ENCODE measurements around the gene KDM3B.
"Not testable (repeated sequence)": the region's sequence is repeated elsewhere in the genome, so short reads cannot be mapped to it uniquely, and the experiment has no call there.

KDM3B gene

DNA sequence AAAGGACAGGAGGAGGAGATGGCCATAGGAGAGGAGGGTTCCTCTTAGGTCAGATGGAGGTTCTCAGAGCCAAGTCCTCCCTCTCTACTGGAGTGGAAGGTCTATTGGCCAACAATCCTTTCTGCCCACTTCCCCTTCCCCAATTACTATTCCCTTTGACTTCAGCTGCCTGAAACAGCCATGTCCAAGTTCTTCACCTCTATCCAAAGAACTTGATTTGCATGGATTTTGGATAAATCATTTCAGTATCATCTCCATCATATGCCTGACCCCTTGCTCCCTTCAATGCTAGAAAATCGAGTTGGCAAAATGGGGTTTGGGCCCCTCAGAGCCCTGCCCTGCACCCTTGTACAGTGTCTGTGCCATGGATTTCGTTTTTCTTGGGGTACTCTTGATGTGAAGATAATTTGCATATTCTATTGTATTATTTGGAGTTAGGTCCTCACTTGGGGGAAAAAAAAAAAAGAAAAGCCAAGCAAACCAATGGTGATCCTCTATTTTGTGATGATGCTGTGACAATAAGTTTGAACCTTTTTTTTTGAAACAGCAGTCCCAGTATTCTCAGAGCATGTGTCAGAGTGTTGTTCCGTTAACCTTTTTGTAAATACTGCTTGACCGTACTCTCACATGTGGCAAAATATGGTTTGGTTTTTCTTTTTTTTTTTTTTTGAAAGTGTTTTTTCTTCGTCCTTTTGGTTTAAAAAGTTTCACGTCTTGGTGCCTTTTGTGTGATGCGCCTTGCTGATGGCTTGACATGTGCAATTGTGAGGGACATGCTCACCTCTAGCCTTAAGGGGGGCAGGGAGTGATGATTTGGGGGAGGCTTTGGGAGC is 115.9 kb downstream of the KDM3B start:
- no peak for DNase-seq

DNA sequence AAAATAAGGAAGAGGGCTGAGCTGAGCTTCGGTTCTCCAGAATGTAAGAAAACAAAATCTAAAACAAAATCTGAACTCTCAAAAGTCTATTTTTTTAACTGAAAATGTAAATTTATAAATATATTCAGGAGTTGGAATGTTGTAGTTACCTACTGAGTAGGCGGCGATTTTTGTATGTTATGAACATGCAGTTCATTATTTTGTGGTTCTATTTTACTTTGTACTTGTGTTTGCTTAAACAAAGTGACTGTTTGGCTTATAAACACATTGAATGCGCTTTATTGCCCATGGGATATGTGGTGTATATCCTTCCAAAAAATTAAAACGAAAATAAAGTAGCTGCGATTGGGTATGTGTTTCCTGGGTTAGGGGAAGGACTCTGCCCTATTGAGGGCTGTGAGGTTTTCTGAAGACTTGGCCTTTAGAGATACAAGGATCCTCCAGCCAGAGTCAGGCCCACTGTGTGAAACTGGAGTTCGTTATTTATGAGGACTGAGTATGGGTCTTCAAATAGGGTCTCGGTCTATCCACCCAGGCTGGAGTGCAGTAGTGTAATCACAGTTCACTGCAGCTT is 116.6 kb downstream of the KDM3B start:
- no peak for DNase-seq

DNA sequence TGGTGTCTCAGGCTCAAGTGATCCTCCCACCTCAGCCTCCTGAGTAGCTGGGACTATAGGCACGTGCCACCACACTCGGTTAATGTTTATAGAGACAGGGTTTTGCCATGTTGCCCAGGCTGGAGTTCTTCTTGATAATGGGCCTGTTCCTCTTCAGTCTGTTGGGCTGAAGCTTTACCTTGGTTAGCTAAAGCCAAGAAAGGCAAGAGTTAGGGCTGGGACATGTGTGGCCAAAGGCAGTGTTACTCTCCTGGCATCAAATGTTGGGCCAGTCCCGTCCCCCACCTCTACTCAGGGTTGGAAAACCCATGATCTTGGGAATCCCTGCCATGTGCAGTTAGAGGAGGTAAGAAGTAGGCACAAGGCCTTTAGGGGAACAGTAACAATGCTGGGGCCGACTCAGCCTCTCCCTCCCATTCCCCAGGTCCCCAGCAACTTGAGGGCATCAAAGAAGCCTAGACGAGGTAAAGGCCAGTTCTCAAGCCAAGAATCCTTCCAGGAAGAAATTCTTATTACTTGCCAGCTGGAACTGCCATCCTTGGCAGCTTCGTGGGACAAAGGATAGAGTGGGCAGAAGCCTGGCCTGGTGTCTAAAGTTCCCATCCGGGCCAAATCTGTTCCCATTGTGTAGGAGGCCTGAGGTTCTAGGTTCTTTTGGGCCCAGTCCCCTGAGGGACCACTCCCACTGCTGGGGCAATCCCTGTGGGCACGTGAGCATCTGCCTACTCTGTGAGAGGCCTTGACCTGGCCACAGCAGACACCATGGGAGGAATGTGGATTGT is 117.2 kb downstream of the KDM3B start:
- no peak for DNase-seq

DNA sequence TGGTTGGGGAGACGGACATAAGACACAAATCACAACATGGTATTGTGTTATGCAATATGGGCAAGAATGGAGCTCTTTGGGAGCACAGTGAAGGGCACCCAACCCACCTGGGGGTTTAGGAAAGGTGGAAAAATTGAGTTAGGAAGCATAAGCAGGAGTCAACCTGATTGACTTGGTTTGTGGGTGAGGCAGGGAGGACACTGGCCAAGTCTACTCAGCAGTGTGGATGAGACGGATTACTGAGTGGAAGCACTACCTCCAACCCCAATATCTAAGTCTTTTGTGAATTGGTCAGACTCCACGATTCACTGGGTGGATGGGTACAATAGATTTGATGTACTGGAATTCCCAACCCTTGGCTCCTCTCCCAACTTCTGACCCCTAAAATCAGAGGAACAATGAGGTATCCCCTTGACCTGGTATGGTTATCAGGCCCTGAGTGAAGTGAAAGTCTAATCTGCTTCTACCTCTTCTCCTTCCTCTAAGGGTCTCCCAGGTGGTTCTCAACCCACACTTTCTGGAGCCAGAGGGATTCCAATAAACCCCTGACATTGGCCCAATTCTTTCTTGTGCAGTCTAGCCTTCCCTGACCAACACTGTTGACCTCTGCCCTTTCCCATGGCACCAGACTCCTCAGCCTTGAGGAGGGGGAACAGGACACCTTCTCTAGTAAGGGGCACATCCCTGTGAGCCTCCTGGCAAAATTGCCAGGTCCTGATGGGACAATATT is 118.0 kb downstream of the KDM3B start:
- DNase-seq = no peak

DNA sequence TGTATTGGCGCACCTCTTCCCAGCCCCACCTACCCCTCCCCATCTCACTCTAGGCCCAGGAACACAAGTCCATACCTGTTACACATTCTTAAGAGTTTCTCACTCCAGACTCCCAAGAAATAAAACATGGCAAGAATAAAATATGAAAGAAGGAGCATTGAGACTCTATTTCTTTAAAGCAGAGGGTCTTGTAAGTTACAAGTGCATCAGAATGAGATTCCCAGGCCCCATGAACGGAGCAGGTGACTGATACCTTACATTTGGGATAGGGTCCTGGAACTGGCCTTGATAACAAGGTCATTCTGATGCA is 118.5 kb downstream of the KDM3B start:
- DNase-seq = no peak

DNA sequence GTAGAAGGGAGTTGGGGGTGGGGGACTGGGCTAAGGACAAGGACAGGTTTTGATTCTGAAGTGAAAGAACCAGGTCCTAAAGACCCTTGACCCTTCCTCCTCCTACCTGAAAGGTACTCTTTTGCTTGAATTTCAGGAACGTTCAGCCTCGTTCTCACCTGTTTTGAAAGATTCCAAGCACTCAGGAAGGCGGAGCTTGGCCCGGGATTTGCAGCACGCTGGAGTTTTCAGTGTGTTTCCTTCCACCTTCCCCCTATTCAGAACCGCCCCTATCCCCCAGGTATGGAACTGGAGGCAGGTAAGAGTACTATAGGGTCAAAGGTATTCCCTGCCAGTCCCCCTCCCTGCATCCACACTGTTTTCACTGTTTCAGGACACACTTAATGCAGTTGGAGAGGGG is 119.9 kb downstream of the KDM3B start:
- no peak for DNase-seq

DNA sequence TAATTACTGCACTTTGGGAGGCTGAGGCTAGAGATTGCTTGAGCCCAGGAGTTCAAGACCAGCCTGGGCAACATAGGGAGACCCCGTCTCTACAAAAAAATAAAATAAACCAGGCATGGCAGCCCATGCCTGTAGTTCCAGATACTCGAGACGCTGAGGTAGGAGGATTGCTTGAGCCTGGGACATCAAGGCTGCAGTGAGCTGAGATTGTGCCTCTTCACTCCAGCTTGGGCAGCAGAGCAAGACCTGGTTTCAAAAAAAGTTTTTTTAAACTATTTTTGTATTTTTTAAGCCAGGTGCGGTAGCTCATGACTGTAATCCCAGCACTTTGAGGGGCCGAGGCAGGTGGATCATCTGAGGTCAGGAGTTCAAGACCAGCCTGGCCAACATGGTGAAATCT is 120.7 kb downstream of the KDM3B start:
- not testable (repeated sequence) for DNase-seq

DNA sequence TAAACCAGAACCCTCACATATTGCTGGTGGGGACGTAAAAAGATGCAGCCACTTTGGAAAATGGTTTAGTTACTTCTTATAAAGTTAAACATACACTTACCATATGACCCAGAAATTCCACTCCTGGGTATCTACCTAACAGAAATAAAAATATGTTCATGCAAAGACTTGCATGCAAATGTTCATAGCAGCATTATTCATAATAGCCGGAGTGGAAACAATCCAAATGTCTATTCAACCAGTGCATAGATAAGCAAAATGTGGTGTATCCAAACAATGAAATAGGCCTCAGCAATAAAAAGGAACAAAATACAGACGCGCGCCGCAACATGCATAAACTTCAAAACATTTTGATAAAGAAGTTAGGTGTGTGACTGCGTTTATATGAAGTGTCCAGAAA is 124.4 kb downstream of the KDM3B start:
- no peak for DNase-seq

DNA sequence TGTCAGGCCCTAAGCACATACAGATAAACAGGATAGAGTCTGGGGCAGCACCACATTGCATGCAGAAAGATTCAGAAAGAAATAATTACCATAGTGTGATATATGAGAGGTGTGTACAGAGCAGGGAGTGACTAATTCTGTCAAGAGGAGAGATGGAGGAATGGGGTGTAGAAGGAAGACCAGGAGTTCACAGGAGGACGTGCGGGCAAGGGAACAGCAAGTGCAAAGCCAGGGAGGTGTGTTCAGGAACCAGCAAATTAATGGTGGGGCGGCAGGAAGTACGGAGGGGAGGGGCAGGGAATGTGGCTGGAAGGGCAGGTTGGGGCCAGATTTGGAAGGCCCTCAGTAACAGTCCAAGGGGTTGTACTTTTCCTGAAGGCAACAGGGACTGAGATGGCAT is 130.2 kb downstream of the KDM3B start:
- no peak for DNase-seq

All from NCI-H524 treated with DMSO at 0.1 percent for 48 hours (cell line).